Stimulated activated CD8-positive, alpha-beta memory T cell treated with anti-CD3 and anti-CD28 coated beads, Interleukin-4, amount 100 ng/mL, for 1 hour (primary cell): Measurements from ENCODE around the gene ALG1.
"Not testable (repeated sequence)": the region's sequence is repeated elsewhere in the genome, so short reads cannot be mapped to it uniquely, and the experiment has no call there.

Source experiments
- DNase-seq, 2 donors: peaks; one replicate each; pipeline ENCODE4 v3.0.0-alpha.2; 2020; ENCODE audit warnings: low read depth in 2 of 2, low spot score in 1 of 2

Gene ALG1

GRCh38 chr16:5097061-5097469 is 25.4 kb downstream of the ALG1 start:
- DNase-seq: peak in 1 of 2 donors; percentile 3

GRCh38 chr16:5097470-5098220 is 26.0 kb downstream of the ALG1 start, which contains the start of gene EEF2KMT:
EEF2KMT (minus strand) TSS chr16:5097795; CDS start chr16:5097739, 56 bp downstream.
- DNase-seq: peak; percentile 81 to 82

GRCh38 chr16:5098221-5099159 is 26.8 kb downstream of the ALG1 start:
- DNase-seq: peak; percentile 91 to 92

GRCh38 chr16:5099174-5099573 is 27.5 kb downstream of the ALG1 start:
- not testable (repeated sequence) for DNase-seq

DNA sequence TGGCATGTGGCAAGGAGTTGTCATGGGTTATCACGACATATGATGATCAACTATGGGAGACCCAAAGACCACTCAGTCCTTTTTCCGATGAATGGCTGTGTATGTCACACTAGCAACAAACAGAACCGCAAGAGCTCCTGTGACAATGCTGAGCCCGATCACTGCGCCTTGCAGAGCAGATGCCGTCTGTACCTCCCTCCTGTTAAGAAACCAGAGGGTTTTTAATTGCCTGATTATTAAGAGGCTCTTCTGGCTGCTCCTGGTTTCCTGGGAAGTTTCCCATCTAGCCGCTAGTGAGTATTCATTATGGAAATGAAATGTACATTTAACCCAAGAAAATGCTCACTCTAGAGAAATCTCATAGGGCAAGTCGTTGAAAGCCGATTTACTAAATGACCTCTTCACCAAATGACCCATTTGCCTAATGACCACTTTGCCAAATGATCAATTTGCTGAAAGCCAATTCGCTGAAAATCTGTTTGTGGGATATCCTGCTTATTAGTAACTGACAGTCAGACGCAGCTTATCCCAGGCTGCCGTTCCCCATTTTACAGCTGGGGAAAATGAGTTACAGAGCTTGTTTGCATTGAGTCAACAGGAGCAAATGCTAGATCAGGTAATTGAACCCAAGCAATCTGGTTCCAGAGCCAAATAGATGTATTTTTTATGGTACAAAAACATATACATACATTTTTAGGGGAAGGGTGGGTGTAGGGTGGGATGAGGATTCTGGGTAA is 31.8 kb downstream of the ALG1 start:
- not testable (repeated sequence) for DNase-seq

DNA sequence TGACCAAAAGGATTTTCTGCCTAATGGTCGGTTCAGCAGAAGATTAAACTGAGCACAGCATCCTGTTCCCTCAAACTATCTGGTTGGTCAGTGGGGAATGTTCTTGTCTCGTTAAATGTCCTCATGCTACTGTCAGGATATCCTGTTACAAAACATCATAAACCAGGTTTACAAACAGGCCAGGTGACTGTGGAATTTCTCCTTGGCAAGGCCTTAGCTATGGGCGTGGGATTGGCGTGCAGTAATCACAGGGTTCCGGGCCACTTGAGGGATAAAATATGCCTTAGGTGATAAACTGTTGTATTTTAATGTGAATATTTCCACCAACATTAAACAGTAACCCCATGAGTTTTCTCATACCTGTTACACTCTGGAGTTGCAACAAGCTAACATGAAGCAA is 33.4 kb downstream of the ALG1 start:
- not testable (repeated sequence) for DNase-seq

GRCh38 chr16:5108505-5109158 is 37.0 kb downstream of the ALG1 start:
- no peak for DNase-seq

DNA sequence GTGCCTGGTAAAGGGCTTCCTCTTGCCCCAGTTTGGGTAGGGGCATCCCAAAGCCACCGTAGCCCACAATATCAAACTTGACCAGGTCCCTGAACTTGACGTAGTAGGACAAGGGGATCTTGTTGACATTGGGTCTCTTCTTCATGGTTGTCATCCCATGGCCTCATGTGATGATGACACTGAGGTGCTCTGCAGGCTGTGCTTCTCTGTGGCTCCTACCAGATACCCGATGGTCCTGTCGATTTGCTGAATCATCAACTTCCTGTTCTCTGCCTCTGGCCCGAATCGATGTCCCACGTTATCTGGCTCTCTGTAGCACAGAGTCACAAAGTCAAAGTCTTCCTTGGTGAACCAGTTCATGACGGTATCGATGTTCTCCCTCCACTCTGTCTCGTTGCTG is 39.3 kb downstream of the ALG1 start:
- not testable (repeated sequence) for DNase-seq

GRCh38 chr16:5116780-5117295 is 45.2 kb downstream of the ALG1 start:
- DNase-seq: not testable (repeated sequence)

GRCh38 chr16:5117300-5118087 is 45.9 kb downstream of the ALG1 start:
- peak in 1 of 2 donors; percentile 33 for DNase-seq

DNA sequence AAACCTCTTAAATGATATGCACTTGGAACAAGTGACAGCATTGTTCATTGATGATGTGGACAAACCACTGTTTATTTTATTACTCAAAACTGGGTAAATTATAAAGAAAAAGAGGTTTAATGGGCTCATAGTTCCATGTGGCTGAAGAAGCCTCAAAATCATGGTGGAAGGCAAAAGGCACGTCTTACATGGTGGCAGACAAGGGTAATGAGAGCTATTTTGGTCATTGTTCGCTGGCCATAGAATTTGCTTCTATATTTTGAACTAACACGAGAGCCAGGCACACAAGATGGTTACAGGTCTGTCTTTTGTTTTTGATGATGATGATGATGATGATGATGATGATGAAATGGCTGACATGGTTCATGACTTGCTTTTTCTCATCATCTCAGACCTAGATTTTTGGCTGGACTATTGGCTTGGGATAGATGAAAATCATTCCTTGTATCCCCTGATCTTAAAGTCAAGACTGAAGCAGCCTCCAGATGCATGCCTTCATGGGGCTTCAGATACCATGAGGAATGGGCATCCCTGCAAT is 59.9 kb downstream of the ALG1 start:
- not testable (repeated sequence) for DNase-seq

DNA sequence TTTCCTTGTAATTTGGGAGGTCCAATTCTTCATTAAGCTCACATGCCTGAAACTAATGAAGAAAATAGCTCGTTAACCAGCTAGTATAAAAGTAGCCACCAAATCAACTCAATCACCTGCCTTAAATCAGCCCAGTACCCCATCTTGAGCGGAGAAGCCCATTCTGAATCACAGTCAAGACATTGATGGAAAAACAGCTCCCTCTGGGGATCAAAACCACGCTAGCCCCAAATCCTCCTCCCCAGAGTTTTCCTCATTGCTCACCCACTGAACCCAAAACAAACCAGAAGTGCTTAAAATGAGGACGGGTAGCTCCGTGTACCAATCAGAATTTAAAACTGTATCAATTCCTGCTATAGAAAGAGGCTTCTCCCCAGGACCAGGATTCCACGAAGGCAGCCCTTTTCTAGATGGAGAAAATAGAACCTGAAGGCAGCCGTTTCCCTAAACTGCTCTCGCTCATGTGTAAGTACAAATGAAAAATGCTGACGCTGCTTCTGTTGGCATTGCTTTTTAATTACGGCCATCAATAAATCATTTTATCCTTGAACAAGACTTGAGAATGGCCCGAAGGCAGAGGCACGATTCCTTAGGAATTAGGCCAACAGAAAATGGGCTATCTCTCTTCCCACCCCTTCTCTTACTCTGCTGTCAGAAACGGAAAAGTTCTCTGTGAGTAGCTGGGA is 61.4 kb downstream of the ALG1 start:
- not testable (repeated sequence) for DNase-seq

DNA sequence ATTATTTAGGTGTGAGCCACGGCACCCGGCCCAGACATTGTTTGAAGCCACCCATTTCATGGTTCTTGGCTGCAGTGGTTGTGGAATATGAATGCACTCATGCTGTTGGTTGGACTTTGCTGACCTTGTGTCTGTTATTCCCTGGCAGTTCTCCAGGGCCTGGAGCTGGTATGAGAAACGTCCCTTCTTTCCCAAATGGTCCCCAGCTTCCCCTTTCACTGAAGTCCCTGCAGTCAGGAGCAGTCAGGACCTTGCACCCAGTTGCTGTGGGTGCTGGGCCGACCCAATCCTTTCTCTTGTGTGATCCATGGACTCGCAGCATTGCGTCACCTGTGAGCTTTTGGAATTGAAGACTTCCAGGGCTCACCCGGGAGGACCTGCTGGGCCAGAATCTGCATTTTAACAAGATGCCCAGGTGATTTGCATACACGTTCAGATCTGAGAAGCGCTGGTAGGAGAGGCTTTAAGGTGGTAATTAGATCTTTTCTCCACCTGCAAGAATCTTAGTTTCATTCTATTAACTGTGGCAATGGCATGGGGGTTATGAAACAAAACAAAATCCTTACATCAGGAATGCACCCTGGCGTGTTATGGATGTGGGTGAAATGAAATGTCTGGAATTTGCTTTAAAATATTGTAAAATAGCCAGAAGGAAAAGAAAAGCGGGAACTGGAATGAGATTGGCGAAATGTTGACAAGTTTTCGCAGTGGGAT is 63.3 kb downstream of the ALG1 start:
- not testable (repeated sequence) for DNase-seq
